H1 (cell line): ENCODE results near the gene MYLIP. TPM values are rescaled to one million over a fixed set of nuclear protein-coding genes. Genes with fewer than 3 reads are reported as not detected.

Experiments used
- EZH2 ChIP-seq: fragments of 200-600 bp; sonication (generic); IDR thresholded peaks from 2 replicates; pipeline ENCODE4 v1.7.1; 2012; ENCODE audit warnings: low read depth, mild to moderate bottlenecking, moderate library complexity, low read length, inconsistent platforms; ENCODE audit not compliant: severe bottlenecking
- KDM5A ChIP-seq: fragments of 200-600 bp; IDR thresholded peaks from 2 replicates; pipeline ENCODE4 v1.7.1; 2012; ENCODE audit warnings: mild to moderate bottlenecking, low read length, inconsistent platforms, mixed read lengths
- MAFK ChIP-seq: IDR thresholded peaks from 2 replicates; pipeline ENCODE4 v1.6.1; 2012; ENCODE audit warnings: low read depth, mild to moderate bottlenecking, improper control_type of control experiment, low read length
- SIRT6 ChIP-seq: IDR thresholded peaks from one replicate; pipeline ENCODE4 v1.7.1; 2012; ENCODE audit warnings: low read length, inconsistent platforms
- SUZ12 ChIP-seq: fragments of 200-600 bp; sonication (generic); IDR thresholded peaks from 2 replicates; pipeline ENCODE4 v1.6.1; 2012; ENCODE audit warnings: mild to moderate bottlenecking, inconsistent platforms, low read length, moderate library complexity, mixed read lengths
- TAF7 ChIP-seq: optimal IDR thresholded peaks from 2 replicates; pipeline ENCODE3; 2011; ENCODE audit warnings: low read depth, mild to moderate bottlenecking, inconsistent platforms, low read length, moderate library complexity, borderline replicate concordance
- polyA plus RNA-seq, 7 experiments: library from polyadenylated mRNA; depleted of rRNA in 3 of 7; stranded (reverse) in 5 of 7; unstranded in 2 of 7; fragments of >200 nt in 5 of 7; fragments of 200-250 nt in 2 of 7; gene quantifications; 1 replicate in 5 of 7; 2 replicates in 1 of 7; 4 replicates in 1 of 7; pipeline versions ENCODE4 v1.2.1 to v1.2.3, GENCODE V29; 2011 to 2013; ENCODE audit warnings: missing spikeins in 2 of 7, mixed read lengths in 2 of 7
- total RNA-seq: library from RNA; stranded (reverse); fragmentation: NEBNext Ultra II Directional; extraction: Animal tissue kit (Norgen Biotek cat#: 25700); gene quantifications from 2 replicates; pipeline ENCODE4 v1.2.1, GENCODE V29; 2021
- TF ChIP-seq, protein P1 (sequence below): IDR thresholded peaks from 2 replicates; pipeline ENCODE4 v1.6.1; 2012; ENCODE audit warnings: low read length, inconsistent platforms

Gene MYLIP
- total and polyA plus RNA-seq, 2 of the 8 experiments (the other 6 are each of a cell fraction or from before 2014, with no cell fraction given): 21.1 to 26.9 TPM

DNA sequence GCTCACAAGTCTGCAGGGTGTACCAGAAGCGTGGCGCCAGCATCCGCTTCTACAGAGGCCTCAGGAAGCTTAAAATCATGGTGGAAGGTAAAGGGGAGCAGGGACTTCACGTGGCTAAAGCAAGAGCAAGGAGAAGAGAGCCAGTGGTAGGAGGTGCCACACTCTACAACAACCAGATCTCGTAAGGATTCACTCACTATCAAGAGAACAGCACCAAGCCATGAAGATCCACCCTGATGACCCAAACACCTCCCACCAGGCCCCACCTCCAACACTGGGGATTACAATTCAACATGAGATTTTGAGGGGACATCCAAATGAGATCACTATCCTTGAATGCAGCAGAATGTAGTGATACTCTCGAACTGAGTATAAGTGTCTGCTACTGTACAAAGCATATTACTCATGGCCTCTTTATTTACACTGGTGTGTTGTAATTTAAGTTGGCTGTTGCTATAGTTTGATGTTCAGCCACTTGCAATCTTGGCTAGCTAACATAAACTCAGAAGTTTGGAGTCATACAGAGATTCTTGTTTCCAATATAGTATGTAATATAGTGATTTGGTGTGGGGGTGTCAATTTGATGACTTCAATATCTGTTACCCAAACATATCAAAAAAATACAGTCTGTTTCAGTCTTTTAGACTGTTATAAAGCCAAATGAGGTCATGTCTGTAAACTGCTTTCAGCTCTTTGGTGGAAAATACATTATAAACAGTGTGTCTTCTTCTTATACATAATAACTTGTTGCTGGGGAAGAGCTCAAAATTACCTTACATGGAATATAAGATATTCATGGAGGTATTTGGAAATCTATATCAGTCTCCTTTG lies 39.4 kb upstream of the MYLIP start (continued):
- TF ChIP-seq MAFK (no peak), SUZ12 (no peak), EZH2 (no peak), TAF7 (no peak), KDM5A (no peak), SIRT6 (no peak)
- TF ChIP-seq, protein P1, sequence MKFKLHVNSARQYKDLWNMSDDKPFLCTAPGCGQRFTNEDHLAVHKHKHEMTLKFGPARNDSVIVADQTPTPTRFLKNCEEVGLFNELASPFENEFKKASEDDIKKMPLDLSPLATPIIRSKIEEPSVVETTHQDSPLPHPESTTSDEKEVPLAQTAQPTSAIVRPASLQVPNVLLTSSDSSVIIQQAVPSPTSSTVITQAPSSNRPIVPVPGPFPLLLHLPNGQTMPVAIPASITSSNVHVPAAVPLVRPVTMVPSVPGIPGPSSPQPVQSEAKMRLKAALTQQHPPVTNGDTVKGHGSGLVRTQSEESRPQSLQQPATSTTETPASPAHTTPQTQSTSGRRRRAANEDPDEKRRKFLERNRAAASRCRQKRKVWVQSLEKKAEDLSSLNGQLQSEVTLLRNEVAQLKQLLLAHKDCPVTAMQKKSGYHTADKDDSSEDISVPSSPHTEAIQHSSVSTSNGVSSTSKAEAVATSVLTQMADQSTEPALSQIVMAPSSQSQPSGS: no peak
- TF ChIP-seq, all 59 proteins: peak for 0
